ENCODE measurements around the gene LRRC63.

- TF ChIP-seq CTCF (conservative IDR thresholded peaks at IDR 0.05) (no peak), ZFX (IDR thresholded peaks at IDR 0.05) (no peak)
Observed at GRCh38 chr13:46314587-46314986, 102.9 kb downstream of the LRRC63 start.
